ENCODE data around the gene PLEKHH2.

The PLEKHH2 gene

GRCh38 chr2:43773876-43774613 lies 137.0 kb downstream of the PLEKHH2 start, which contains the start of gene DYNC2LI1:
Gene DYNC2LI1 (plus strand): TSS chr2:43774039. CDS start chr2:43774139, 100 bp downstream.
- peak; percentile 64 for DNase-seq (ENCODE audit: extremely low read depth, low read depth)
- no peak for TF ChIP-seq CTCF (IDR thresholded peaks at IDR 0.05; ENCODE audit: low read depth, low read length, missing control alignments)
- peak within 1 kb of the TSS; percentile 81 for H3K4me3 ChIP-seq (replicated peaks; ENCODE audit: low read depth, low read length)

GRCh38 chr2:43774617-43775016 lies 137.6 kb downstream of the PLEKHH2 start:
- TF ChIP-seq CTCF (IDR thresholded peaks at IDR 0.05; ENCODE audit: low read depth, low read length, missing control alignments), result no peak
- peak overlapping the region; percentile 81 for H3K4me3 ChIP-seq (replicated peaks; ENCODE audit: low read depth, low read length)
- DNase-seq (ENCODE audit: extremely low read depth, low read depth), result no peak

- H3K4me3 ChIP-seq (replicated peaks; ENCODE audit: low read depth, low read length), result no peak overlapping the region
- TF ChIP-seq CTCF (IDR thresholded peaks at IDR 0.05; ENCODE audit: low read depth, low read length, missing control alignments), result no peak
- no peak for DNase-seq (ENCODE audit: extremely low read depth, low read depth)
These were observed 139.3 kb downstream of the PLEKHH2 start for GRCh38 chr2:43776324-43776723.

GRCh38 chr2:43777306-43777926 lies 140.4 kb downstream of the PLEKHH2 start:
- no peak for DNase-seq (ENCODE audit: extremely low read depth, low read depth)
- TF ChIP-seq CTCF (IDR thresholded peaks at IDR 0.05; ENCODE audit: low read depth, low read length, missing control alignments), result no peak
- no peak overlapping the region for H3K4me3 ChIP-seq (replicated peaks; ENCODE audit: low read depth, low read length)

GRCh38 chr2:43778233-43778632 lies 141.2 kb downstream of the PLEKHH2 start:
- no peak for DNase-seq (ENCODE audit: extremely low read depth, low read depth)

GRCh38 chr2:43787895-43788294 lies 150.8 kb downstream of the PLEKHH2 start:
- no peak for DNase-seq (ENCODE audit: extremely low read depth, low read depth)
- H3K4me3 ChIP-seq (replicated peaks; ENCODE audit: low read depth, low read length), result no peak overlapping the region
- no peak for TF ChIP-seq CTCF (IDR thresholded peaks at IDR 0.05; ENCODE audit: low read depth, low read length, missing control alignments)

More at GRCh38 chr2:43778233-43778632, 141.2 kb downstream of the PLEKHH2 start:
- no peak overlapping the region for H3K4me3 ChIP-seq (replicated peaks; ENCODE audit: low read depth, low read length)
- TF ChIP-seq CTCF (IDR thresholded peaks at IDR 0.05; ENCODE audit: low read depth, low read length, missing control alignments), result no peak
